ENCODE measurements around the gene PJA2.

The PJA2 gene

DNA sequence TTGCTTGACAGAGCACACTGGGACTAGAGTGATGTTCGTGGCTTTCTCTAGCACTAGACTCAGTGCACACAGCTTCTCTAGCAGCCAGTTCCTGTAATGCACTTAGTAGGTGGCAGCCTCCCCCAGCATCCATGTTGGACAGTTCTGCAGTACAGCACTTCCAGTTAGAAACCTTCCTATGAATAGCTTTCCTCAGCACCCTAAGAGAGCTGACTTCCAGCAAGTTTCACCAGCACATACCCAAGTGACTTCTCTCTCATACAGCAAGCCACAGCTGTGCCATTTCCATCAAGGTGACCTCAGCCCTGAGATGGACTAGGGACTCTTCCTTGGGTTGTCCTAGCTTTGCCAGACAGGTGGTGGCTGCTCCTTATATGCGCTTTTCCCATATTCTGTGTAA is 60.4 kb downstream of the PJA2 start:
- no peak for DNase-seq (ENCODE audit: extremely low spot score)
- ChIA-PET CTCF (no interaction called here), POLR2A (no interaction called here)
- TF ChIP-seq ZNF384 (IDR thresholded peaks at IDR 0.05) (no peak), FOXM1 (IDR thresholded peaks at IDR 0.05; ENCODE audit: borderline replicate concordance) (no peak), TARDBP (IDR thresholded peaks at IDR 0.05) (no peak), CTBP1 (IDR thresholded peaks at IDR 0.05; ENCODE audit: borderline replicate concordance) (no peak), BHLHE40 (IDR thresholded peaks at IDR 0.05; ENCODE audit: borderline replicate concordance) (no peak), SP1 (IDR thresholded peaks at IDR 0.05) (no peak), ARNT (IDR thresholded peaks at IDR 0.05) (no peak), LEF1 (IDR thresholded peaks at IDR 0.05; ENCODE audit: borderline replicate concordance) (no peak), SUZ12 (IDR thresholded peaks at IDR 0.05) (no peak), ELF4 (IDR thresholded peaks at IDR 0.05) (no peak), HDGF (IDR thresholded peaks at IDR 0.05; ENCODE audit: borderline replicate concordance) (no peak)
- TF ChIP-seq, protein P1, sequence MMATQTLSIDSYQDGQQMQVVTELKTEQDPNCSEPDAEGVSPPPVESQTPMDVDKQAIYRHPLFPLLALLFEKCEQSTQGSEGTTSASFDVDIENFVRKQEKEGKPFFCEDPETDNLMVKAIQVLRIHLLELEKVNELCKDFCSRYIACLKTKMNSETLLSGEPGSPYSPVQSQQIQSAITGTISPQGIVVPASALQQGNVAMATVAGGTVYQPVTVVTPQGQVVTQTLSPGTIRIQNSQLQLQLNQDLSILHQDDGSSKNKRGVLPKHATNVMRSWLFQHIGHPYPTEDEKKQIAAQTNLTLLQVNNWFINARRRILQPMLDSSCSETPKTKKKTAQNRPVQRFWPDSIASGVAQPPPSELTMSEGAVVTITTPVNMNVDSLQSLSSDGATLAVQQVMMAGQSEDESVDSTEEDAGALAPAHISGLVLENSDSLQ (IDR thresholded peaks at IDR 0.05): no peak

DNA sequence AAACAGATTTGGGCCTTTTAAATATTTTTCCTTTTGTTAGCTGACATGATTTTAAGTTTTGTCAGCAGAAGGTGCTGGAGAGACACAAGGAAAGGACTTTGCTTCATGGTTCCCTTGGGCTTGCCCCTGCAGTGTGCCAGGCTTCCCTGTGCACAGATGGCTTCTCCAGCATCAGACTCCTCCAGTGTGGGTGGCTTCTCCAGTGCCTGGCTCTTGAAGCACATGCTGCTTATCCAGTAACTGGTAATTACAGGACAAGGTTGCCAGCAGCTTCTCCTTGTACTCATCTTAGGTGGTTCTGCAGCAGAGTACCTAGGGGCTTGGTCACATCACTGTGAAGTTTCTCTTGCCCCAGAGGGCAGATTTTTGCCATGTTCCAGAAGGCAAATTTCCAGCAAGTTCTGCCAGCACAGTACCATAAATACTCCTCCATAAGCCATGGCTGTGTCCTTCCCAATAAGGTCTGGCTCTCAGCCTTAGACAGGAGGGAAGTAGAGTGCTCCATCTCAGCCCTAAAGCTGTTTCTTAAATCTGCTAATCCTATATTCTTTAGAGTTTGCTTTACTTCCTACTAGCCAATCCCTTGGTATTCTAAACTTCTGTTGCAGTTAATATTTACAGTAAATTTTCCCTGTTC is 62.4 kb downstream of the PJA2 start:
- ChIA-PET POLR2A (no interaction called here), CTCF (interaction anchor here (0.5 kb wide), 1 partner anchor 497 kb away, joined by 8 read pairs; no protein-coding TSS in a partner anchor)
- DNase-seq (ENCODE audit: extremely low spot score): no peak
- TF ChIP-seq, protein P1 (IDR thresholded peaks at IDR 0.05): no peak
- no peak for TF ChIP-seq BHLHE40 (IDR thresholded peaks at IDR 0.05; ENCODE audit: borderline replicate concordance)
- no peak for TF ChIP-seq TARDBP (IDR thresholded peaks at IDR 0.05)
- TF ChIP-seq FOXM1 (IDR thresholded peaks at IDR 0.05; ENCODE audit: borderline replicate concordance): no peak

DNA sequence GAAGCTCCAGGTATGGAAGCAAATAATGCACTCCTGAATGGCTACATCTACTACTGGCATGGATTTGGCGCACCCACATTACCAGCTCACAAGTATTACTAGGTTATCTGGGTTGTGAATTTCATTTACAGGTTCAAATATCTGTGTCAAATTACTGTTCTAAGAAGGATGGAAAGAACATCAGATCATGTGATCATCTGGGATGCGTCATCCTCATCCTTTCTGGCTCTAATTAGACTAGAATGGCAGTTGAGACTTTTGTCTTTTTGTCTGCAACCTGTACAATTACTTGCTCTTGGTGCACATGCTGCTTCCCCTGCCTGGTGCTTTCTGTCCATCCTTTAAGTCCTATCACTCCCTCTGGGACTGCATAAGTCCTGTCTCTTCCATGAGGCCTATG is 64.1 kb downstream of the PJA2 start:
- no peak for DNase-seq (ENCODE audit: extremely low spot score)
- ChIA-PET POLR2A (no interaction called here), CTCF (no interaction called here)
- no peak for TF ChIP-seq ZNF384 (IDR thresholded peaks at IDR 0.05)
- no peak for TF ChIP-seq HDGF (IDR thresholded peaks at IDR 0.05; ENCODE audit: borderline replicate concordance)
- TF ChIP-seq, protein P1 (IDR thresholded peaks at IDR 0.05): no peak
- TF ChIP-seq ARNT (IDR thresholded peaks at IDR 0.05): no peak
- no peak for TF ChIP-seq FOXM1 (IDR thresholded peaks at IDR 0.05; ENCODE audit: borderline replicate concordance)
- TF ChIP-seq FOXK2 (IDR thresholded peaks at IDR 0.05): no peak
- no peak for TF ChIP-seq LEF1 (IDR thresholded peaks at IDR 0.05; ENCODE audit: borderline replicate concordance)
- TF ChIP-seq L3MBTL2 (conservative IDR thresholded peaks at IDR 0.05): no peak
- no peak for TF ChIP-seq NFRKB (IDR thresholded peaks at IDR 0.05)
- no peak for TF ChIP-seq TARDBP (IDR thresholded peaks at IDR 0.05)
- no peak for TF ChIP-seq SUZ12 (IDR thresholded peaks at IDR 0.05)
- no peak for TF ChIP-seq ELF4 (IDR thresholded peaks at IDR 0.05)
- no peak for TF ChIP-seq SP1 (IDR thresholded peaks at IDR 0.05)
- no peak for TF ChIP-seq CTBP1 (IDR thresholded peaks at IDR 0.05; ENCODE audit: borderline replicate concordance)
- TF ChIP-seq FOXA1 (IDR thresholded peaks at IDR 0.05): no peak
- TF ChIP-seq BHLHE40 (IDR thresholded peaks at IDR 0.05; ENCODE audit: borderline replicate concordance): no peak

GRCh38 chr5:109340351-109340750 is 69.4 kb downstream of the PJA2 start:
- ChIA-PET CTCF (no interaction called here), POLR2A (no interaction called here)
- no peak for DNase-seq (ENCODE audit: extremely low spot score)
- TF ChIP-seq HDGF (IDR thresholded peaks at IDR 0.05; ENCODE audit: borderline replicate concordance): no peak
- no peak for TF ChIP-seq L3MBTL2 (conservative IDR thresholded peaks at IDR 0.05)
- TF ChIP-seq TARDBP (IDR thresholded peaks at IDR 0.05): no peak
- no peak for TF ChIP-seq ZNF384 (IDR thresholded peaks at IDR 0.05)
- TF ChIP-seq SUZ12 (IDR thresholded peaks at IDR 0.05): no peak
- no peak for TF ChIP-seq BHLHE40 (IDR thresholded peaks at IDR 0.05; ENCODE audit: borderline replicate concordance)
- TF ChIP-seq, protein P1 (IDR thresholded peaks at IDR 0.05): no peak
- no peak for TF ChIP-seq SP1 (IDR thresholded peaks at IDR 0.05)
- TF ChIP-seq CTBP1 (IDR thresholded peaks at IDR 0.05; ENCODE audit: borderline replicate concordance): no peak
- no peak for TF ChIP-seq FOXM1 (IDR thresholded peaks at IDR 0.05; ENCODE audit: borderline replicate concordance)
- TF ChIP-seq LEF1 (IDR thresholded peaks at IDR 0.05; ENCODE audit: borderline replicate concordance): no peak

DNA sequence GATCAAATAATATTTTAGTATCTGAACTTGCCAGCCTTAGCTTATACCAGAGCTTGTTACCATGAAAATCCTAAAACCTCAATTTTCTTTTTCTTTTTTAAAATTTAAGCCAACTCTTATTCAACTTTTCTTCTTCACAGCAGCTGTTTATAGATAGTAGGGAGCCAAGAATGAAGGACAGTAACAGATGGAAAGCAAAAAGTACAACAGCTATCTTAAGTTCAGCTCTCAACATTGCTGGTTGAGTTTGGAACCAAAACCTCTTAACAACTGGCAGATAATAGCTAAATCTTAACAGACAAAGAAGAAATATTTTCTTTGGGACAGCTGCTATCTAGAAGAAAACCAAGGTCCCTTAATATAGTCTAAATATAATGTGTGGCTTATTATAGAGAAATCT is 74.7 kb downstream of the PJA2 start:
- POLR2A ChIA-PET: no interaction called here
- no peak for TF ChIP-seq FOXA1 (IDR thresholded peaks at IDR 0.05)
- TF ChIP-seq, protein P1 (IDR thresholded peaks at IDR 0.05): no peak
- no peak for TF ChIP-seq FOXK2 (IDR thresholded peaks at IDR 0.05)
- TF ChIP-seq SUZ12 (IDR thresholded peaks at IDR 0.05): no peak
- no peak for TF ChIP-seq ZNF384 (IDR thresholded peaks at IDR 0.05)
- TF ChIP-seq SP1 (IDR thresholded peaks at IDR 0.05): no peak
- TF ChIP-seq LEF1 (IDR thresholded peaks at IDR 0.05; ENCODE audit: borderline replicate concordance): no peak
- TF ChIP-seq TARDBP (IDR thresholded peaks at IDR 0.05): no peak
- no peak for TF ChIP-seq FOXM1 (IDR thresholded peaks at IDR 0.05; ENCODE audit: borderline replicate concordance)
- no peak for TF ChIP-seq L3MBTL2 (conservative IDR thresholded peaks at IDR 0.05)
- TF ChIP-seq ARNT (IDR thresholded peaks at IDR 0.05): no peak
- TF ChIP-seq BHLHE40 (IDR thresholded peaks at IDR 0.05; ENCODE audit: borderline replicate concordance): no peak
- no peak for TF ChIP-seq ELF4 (IDR thresholded peaks at IDR 0.05)
- no peak for TF ChIP-seq CTBP1 (IDR thresholded peaks at IDR 0.05; ENCODE audit: borderline replicate concordance)
- TF ChIP-seq NFRKB (IDR thresholded peaks at IDR 0.05): no peak
- no peak for TF ChIP-seq HDGF (IDR thresholded peaks at IDR 0.05; ENCODE audit: borderline replicate concordance)
- CTCF ChIA-PET: no interaction called here
- no peak for DNase-seq (ENCODE audit: extremely low spot score)

Data from HEK293T (cell line).